NOMO-1 (cell line): ENCODE measurements around the gene CA9.

Source experiments
- DNase-seq, 2 experiments: peaks; one replicate each; lab custom pipeline; 2025; ENCODE audit not compliant: unreplicated experiment in 2 of 2; lab: John Stamatoyannopoulos, UW

CA9 gene

DNA sequence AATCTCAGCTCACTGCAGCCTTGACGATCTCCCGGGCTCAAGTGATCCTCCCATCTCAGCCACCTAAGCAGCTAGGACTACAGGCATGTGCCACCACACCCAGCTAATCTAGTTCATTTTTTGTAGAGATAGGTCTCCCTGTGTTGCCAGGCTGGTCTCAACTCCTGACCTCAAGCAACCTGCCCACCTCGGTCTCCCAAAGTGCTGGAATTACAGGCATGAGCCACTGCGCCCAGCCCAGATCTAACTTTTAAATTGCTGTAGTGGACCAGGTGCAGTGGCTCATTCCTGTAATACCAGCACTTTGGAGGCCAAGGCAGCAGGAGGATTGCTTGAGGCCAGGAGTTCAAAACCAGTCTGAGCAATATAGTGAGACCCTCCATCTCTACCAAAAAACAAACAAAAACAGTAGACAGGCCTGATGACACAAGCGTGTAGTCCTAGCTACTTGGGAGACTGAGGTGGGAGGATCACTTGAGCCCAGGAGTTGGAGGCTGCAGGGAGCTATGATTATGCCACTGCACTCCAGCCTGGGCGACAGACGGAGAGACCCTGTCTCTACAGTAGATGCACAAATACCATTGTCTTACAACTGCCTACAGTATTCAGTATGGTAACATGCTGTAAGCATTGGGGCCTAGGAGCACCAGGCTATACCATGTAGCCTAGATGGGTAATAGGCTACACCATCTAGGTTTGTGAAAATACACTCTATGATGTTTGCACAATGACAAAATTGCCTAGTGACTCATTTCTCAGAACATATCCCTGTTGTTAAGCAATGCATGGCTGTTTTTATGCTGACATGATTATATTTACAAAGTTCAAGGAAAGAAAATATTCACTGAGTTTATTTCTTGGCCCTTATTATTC lies 21.5 kb upstream of the CA9 start:
- DNase-seq, result peak; percentile 58 to 95

GRCh38 chr9:35652829-35653209 lies 20.9 kb upstream of the CA9 start:
- peak; percentile 46 to 82 for DNase-seq

DNA sequence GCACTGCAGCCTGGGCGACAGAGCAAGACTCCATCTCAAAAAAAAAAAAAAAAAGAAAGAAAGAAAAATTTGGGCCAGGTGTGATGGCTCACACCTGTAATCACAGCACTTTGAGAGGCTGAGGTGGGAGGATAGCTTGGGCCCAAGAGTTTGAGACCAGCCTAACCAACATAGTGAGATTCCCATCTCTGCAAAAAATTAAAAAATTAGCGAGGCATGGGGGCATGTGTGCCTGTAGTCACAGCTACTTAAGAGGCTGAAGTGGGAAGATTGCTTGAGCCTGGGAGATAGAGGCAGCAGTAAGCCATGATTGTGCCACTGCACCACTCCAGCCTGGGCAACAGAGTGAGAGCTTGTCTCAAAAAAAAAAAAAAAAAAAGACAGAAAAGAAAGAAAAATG lies 20.1 kb upstream of the CA9 start:
- DNase-seq, result no peak

- no peak for DNase-seq
These were observed 17.4 kb upstream of the CA9 start for GRCh38 chr9:35656348-35656747.

DNA sequence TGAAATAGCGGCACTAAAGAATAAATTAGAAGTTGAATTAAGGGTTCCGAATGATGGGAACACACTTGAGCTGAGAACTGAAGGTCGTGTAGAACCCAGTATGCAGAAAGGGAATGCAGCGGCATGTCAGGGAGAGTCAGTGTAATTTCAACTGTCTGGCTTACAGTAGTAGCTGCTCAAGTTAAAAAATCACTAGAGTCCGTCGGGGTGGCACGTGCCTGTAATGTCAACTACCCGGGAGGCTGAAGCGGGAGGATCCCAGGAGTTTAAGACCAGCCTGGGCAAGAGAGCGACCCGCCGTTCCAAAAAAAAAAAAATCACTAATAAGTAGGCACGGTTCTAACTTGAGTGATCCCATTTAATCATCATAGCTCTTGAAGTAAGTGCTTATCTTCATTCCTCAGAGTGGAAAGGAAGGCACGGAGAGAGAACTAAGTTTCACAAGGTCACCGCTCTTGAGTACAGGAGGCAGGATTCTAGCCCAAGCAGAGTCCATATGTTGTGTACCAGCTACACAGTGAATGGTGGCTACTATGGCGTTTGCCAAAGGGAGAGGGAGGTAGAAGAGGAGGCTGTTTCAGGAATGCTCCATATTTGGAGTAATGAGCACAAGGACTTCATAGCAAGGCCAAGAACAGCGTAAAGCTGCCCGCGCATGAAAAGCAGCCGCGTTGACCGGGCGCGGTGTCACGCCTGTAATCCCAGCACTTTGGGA lies 16.7 kb upstream of the CA9 start:
- DNase-seq, result peak in 1 of 2 experiments; percentile 56

- DNase-seq, result peak; percentile 99 to 100
These were observed 16.1 kb upstream of the CA9 start, which contains the start of gene RMRP for GRCh38 chr9:35657546-35658136. Gene RMRP, minus strand, starts transcription at chr9:35658019.

- DNase-seq, result peak; percentile 89 to 90
These were observed 15.4 kb upstream of the CA9 start, which contains the start of gene CCDC107 for GRCh38 chr9:35658137-35658967. Gene CCDC107, plus strand, starts transcription at chr9:35658292. Its CDS starts 88 bp downstream, at chr9:35658380.

GRCh38 chr9:35658968-35659220 lies 14.8 kb upstream of the CA9 start:
- DNase-seq, result peak in 1 of 2 experiments; percentile 61

- no peak for DNase-seq
These were observed 14.4 kb upstream of the CA9 start for GRCh38 chr9:35659340-35659739.

DNA sequence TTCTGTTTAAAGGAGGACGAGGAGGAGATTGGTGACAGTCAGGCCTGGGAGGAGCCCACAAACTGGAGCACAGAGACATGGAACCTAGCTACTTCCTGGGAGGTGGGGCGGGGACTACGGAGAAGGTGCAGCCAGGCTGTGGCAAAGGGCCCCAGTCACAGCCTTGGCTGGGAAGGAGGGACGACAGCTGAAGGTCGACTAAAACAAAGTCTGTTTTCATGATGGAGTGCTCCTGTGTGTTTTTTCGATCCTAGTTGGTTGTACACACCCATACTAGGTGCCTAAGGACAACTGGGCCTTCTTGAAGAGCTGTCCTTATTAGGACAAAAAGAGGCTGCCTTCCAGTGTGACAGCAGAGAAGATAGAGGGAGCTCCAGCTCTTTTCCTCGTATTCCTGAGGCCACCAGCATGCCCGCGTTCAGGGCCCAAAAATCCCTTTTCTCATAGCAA lies 12.7 kb upstream of the CA9 start:
- no peak for DNase-seq

- DNase-seq, result no peak
These were observed 11.9 kb upstream of the CA9 start for GRCh38 chr9:35661756-35662350.

GRCh38 chr9:35662437-35662836 lies 11.3 kb upstream of the CA9 start:
- no peak for DNase-seq

- DNase-seq, result peak; percentile 80 to 92
These were observed 8.9 kb upstream of the CA9 start, which contains the start of gene ARHGEF39 for GRCh38 chr9:35664531-35665470. Gene ARHGEF39, minus strand, starts transcription at chr9:35665195. Its CDS starts 26 bp downstream, at chr9:35665169.

GRCh38 chr9:35665471-35665818 lies 8.3 kb upstream of the CA9 start:
- no peak for DNase-seq

- DNase-seq, result no peak
These were observed 7.7 kb upstream of the CA9 start for GRCh38 chr9:35666045-35666444.

DNA sequence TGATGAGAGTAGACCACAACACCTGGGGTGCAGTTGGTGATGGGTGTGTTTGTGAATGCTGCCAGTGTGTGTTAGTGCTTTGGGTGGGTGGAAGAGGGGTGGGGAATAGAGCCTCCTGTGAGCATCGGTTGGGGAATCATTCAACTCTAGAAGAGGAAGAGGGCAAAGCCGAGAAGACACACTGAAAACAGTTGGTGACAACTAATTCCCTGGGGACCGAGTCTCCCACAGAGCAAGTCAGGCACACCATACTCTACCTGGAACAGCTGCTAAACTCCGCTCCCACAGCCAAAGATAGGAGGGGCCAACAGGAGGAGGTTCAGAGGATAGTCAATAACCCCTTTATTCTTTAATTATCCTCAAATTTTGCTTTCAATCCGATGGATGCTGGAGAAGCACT lies 7.2 kb upstream of the CA9 start:
- DNase-seq, result no peak

- no peak for DNase-seq
These were observed 5.8 kb upstream of the CA9 start for GRCh38 chr9:35667939-35668338.

DNA sequence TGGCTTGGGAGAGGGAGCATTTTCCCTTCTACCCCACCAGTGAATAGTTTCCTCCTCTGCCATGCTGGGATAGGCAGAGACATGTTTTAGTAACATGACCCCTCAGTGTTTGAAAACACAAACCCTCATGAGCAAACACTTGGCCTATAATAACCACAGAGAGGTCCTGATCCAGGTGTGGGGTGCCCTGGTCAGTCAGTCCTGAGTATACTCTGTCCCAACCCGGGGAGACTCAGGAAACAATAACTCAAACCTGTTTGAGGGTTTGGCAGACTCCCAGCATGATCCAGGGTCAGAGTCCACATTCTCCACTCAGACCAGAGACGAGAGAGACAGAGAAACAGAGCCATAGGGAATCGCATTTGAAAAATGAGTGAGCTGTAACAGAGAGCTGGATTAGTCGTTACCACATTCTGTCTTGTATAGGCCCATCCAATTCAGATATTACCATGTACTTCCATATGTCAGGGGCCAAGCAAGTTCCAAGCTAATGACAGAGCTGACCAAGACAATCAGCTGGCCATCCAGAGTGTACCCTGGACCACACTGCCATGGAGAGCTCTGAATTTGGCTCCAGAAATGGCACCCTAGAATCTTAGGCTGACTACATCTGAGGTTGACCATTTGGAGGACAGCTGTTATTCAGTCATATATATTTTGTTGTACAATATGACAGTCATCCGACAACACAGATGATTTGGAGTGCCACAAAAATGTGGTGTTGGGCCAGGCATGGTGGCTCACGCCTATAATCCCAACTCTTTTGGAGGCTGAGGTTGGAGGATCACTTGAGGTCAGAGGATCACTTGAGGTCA lies 4.2 kb upstream of the CA9 start:
- no peak for DNase-seq

GRCh38 chr9:35674025-35674361 lies 265 bp downstream of the CA9 start:
- no peak for DNase-seq
